ENCODE results near the gene CPLANE2.
"Not testable (repeated sequence)": the region's sequence is repeated elsewhere in the genome, so short reads cannot be mapped to it uniquely, and the experiment has no call there.

Gene CPLANE2

GRCh38 chr1:16249596-16250241 is 12.7 kb upstream of the CPLANE2 start:
- peak; percentile 89 for DNase-seq (ENCODE audit: low read depth)
- TF ChIP-seq, protein P1, sequence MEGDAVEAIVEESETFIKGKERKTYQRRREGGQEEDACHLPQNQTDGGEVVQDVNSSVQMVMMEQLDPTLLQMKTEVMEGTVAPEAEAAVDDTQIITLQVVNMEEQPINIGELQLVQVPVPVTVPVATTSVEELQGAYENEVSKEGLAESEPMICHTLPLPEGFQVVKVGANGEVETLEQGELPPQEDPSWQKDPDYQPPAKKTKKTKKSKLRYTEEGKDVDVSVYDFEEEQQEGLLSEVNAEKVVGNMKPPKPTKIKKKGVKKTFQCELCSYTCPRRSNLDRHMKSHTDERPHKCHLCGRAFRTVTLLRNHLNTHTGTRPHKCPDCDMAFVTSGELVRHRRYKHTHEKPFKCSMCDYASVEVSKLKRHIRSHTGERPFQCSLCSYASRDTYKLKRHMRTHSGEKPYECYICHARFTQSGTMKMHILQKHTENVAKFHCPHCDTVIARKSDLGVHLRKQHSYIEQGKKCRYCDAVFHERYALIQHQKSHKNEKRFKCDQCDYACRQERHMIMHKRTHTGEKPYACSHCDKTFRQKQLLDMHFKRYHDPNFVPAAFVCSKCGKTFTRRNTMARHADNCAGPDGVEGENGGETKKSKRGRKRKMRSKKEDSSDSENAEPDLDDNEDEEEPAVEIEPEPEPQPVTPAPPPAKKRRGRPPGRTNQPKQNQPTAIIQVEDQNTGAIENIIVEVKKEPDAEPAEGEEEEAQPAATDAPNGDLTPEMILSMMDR (conservative IDR thresholded peaks at IDR 0.05; ENCODE audit: low read depth, low read length): no peak
- no peak overlapping the region for H3K4me3 ChIP-seq (ENCODE audit: low read depth, low read length)

DNA sequence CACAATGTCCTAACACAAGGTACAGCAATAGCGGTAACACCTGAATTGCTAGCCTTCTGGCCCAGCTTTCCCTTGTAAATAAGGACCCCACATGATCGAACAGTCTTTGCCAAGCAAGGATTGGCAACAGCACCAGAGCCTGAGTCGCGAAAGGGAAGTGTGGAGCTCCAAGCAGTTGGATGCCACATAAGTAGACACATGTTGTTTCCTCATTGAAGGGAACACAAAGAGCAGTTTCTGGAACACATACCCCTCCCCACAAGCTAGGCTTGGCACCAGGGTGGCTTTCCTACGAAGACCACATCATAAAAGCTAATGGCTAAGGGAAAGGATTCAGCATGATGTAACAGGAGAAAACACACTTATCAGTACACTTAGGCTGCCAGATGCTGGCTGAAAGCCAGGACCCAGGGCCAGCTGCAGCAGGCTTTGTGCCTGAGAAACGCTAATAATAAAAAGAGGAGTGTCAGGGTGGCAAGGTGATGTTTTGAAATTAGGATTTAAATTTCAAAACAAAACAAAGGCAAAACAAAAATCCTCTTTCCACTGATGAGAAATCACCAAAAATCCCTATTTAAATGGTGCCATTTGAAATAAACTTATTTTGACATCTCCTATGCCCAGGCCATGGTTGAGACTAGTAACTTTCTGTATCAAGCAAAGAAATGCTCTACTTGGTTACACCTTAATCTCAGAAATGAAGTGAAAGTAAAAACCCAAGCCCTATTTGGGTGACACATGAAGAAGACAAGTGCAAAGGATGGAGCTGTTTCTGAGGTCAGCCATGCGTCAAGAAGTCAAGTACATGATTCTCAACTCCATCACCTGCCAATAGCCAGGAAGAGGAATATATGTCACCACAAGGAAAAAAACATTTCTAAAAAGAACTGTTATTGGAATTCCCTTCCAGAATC is 11.9 kb upstream of the CPLANE2 start:
- DNase-seq (ENCODE audit: low read depth): peak; percentile 85
- TF ChIP-seq, protein P1 (conservative IDR thresholded peaks at IDR 0.05; ENCODE audit: low read depth, low read length): no peak
- H3K4me3 ChIP-seq (ENCODE audit: low read depth, low read length): no peak overlapping the region

GRCh38 chr1:16248007-16248436 is 11.0 kb upstream of the CPLANE2 start:
- TF ChIP-seq, protein P1 (conservative IDR thresholded peaks at IDR 0.05; ENCODE audit: low read depth, low read length): no peak
- DNase-seq (ENCODE audit: low read depth): no peak
- no peak overlapping the region for H3K4me3 ChIP-seq (ENCODE audit: low read depth, low read length)

GRCh38 chr1:16247441-16247840 is 10.5 kb upstream of the CPLANE2 start:
- no peak overlapping the region for H3K4me3 ChIP-seq (ENCODE audit: low read depth, low read length)
- TF ChIP-seq, protein P1 (conservative IDR thresholded peaks at IDR 0.05; ENCODE audit: low read depth, low read length): no peak
- DNase-seq (ENCODE audit: low read depth): no peak

- no peak for DNase-seq (ENCODE audit: low read depth)
- no peak overlapping the region for H3K4me3 ChIP-seq (ENCODE audit: low read depth, low read length)
- TF ChIP-seq, protein P1 (conservative IDR thresholded peaks at IDR 0.05; ENCODE audit: low read depth, low read length): no peak
Measured at GRCh38 chr1:16246961-16247360, 10.0 kb upstream of the CPLANE2 start.

- DNase-seq (ENCODE audit: low read depth); H3K4me3 ChIP-seq (ENCODE audit: low read depth, low read length): not testable (repeated sequence)
Measured at GRCh38 chr1:16246239-16246638, 9.3 kb upstream of the CPLANE2 start.

DNA sequence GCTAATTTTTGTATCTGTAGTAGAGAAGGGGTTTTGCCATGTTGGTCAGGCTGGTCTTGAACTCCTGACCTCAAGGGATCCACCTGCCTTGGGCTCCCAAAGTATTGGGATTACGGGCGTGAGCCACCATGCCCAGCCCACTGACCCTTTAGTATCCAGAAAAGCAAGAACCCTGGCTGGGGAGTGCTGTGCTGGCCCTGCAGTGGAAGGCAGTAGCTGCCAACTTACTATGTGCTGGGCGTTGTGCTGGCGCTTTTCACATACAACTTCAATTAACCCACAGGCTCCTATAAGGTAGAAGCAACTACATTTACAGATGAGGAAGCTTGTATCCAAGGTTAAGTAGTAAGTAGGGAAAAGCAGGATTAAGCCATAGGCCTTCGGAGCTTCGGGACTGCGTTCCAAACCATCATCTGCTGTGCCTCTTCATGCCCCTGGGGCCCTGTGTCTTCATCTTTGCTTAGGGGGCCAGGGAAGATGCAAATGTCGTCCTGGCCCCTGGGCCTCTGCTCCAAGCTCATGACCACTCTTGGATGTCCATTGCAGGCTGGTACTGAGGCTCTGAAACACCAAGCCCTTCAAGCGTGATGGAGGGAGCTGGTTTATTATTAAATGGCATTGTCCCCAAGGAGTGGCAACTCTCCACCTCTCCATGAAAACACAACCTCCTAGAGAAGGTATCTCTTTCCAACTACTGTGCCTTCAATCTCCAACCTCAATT is 8.7 kb upstream of the CPLANE2 start:
- TF ChIP-seq, protein P1 (conservative IDR thresholded peaks at IDR 0.05; ENCODE audit: low read depth, low read length): no peak
- H3K4me3 ChIP-seq (ENCODE audit: low read depth, low read length): no peak overlapping the region
- no peak for DNase-seq (ENCODE audit: low read depth)

Data from choroid plexus epithelial cell (primary cell).